GM18511 (cell line): ENCODE measurements around the gene ERVH48-1.
"Not testable (repeated sequence)": the region's sequence is repeated elsewhere in the genome, so short reads cannot be mapped to it uniquely, and the experiment has no call there.

ENCODE experiments used
- ATAC-seq: cut with Tn5 transposase; IDR thresholded peaks from one replicate; pipeline ENCODE4 v1.9.1; 2021; ENCODE audit warnings: mild to moderate bottlenecking, moderate library complexity; ENCODE audit not compliant: unreplicated experiment

The ERVH48-1 gene

GRCh38 chr21:42908484-42908883 is 16.9 kb downstream of the ERVH48-1 start:
- not testable (repeated sequence) for ATAC-seq

DNA sequence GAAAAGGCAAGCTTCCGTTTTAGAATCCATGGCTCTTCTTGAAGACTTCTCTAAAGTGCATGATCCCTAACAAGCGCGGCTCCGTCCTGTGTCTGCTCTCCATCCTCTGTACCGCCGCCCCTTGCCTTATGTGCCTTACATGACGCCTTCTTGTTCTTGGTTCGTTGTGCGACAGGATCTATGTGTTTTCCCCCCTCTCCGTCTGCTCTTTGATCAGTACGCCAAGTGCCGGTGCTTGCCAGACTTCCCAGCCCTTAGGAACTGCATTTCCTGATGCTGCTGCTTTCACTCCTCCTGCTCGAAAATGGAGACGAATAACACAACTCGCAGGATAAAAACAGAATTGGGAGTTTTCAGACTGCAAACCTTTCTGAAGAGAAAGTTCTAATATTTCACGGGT is 19.2 kb downstream of the ERVH48-1 start:
- ATAC-seq, result no peak

- ATAC-seq, result no peak
Observed at GRCh38 chr21:42905195-42905594, 20.2 kb downstream of the ERVH48-1 start.

DNA sequence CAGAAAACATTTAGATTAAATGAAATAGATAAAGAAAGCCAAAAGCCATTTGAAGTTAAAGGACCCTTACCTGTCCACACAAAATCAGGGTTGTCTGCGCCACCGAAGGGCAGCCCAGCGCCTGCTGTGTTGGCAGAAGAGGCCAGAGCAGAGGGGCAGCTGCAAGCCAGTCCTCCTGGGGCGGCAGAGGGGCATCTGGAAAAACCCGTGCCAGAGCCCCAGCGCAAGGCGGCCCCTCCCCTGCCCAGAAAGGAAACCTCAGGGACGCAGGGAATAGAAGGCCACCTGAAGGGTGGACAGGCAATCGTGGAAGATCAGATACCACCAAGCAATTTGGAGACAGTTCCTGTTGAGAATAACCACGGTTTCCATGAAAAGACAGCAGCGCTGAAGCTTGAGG is 21.6 kb downstream of the ERVH48-1 start:
- ATAC-seq, result no peak

DNA sequence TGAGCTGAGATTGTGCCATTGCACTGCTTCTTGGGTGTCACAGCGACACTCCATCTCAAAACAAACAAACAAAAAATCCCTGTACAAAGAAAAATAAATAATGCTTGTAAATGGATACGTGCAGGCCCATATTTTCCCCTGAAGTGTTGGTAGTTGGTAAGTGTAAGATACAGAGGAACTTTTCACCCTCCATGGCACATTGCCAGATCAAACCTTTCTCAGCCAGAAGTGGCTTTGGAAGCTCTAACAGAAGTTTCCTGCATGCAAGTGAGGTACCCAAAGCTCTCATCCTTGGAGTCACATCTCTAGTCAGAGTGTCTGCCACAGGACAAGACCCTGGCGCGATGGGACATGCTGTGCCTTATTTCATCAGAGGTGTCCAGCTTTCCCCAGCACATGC is 25.0 kb downstream of the ERVH48-1 start:
- ATAC-seq, result no peak

GRCh38 chr21:42892931-42893755 is 32.3 kb downstream of the ERVH48-1 start, which contains the start of gene NDUFV3:
Gene NDUFV3 (plus strand): TSS chr21:42893309. CDS start chr21:42893334, 25 bp downstream.
- ATAC-seq, result peak; percentile 92

DNA sequence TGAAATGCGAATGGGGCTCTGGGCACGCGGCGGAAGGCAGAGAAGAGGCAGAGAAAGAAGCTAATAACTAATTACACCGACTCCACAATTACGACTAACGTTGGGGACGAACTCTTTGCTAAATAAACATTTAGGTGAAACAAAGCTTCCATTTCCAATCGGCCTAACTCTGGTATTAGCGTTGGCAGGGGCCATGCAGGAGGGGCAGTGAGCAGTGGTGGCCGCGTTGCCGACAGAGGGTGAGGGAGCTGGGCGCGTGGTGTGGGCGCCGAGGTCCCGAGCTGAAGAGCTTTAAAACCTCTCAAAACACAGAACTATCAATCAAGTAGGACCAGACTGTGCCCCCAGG is 32.9 kb downstream of the ERVH48-1 start:
- ATAC-seq, result no peak

DNA sequence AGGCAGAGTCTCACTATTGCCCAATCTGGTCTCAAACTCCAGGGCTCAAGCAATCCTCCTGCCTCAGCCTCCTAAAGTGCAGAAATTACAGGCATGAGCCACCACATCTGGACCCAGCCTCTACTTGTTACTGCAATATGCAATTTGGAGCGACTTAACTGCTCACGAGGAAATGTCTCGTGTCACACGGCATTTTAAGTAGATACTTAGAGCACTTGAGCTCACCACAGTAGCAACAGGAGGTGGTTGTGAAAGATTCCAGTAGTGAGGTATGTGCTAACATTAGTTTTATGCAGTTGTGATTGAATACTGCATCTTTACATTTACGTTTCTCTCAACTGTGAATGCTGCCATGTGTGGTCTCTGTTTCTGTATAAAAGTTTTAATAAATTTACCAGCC is 38.1 kb downstream of the ERVH48-1 start:
- no peak for ATAC-seq

DNA sequence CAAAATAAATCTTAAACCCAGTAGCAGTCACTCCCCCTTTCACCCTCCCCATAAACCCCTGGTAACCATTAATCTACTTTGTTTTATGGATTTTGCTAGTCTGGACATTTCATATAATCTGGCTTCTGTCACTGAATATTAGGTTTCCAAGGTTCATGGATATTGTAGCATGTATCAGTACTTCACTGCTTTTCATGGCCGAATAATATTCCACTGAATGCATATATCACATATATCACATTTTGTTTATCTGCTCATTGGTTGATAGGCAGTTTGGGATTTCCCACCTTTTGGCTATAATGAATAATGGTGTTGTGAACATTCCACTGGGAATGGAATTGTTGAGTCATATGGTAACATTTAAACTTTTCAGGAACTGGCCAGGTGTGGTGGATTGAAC is 41.5 kb downstream of the ERVH48-1 start:
- ATAC-seq, result no peak

GRCh38 chr21:42880352-42880751 is 45.1 kb downstream of the ERVH48-1 start:
- ATAC-seq, result no peak

- peak; percentile 88 for ATAC-seq
Observed at GRCh38 chr21:42878993-42879787, 46.2 kb downstream of the ERVH48-1 start, which contains the start of gene WDR4. Gene WDR4 (minus strand): TSS chr21:42879539. CDS start chr21:42879495, 44 bp downstream.

DNA sequence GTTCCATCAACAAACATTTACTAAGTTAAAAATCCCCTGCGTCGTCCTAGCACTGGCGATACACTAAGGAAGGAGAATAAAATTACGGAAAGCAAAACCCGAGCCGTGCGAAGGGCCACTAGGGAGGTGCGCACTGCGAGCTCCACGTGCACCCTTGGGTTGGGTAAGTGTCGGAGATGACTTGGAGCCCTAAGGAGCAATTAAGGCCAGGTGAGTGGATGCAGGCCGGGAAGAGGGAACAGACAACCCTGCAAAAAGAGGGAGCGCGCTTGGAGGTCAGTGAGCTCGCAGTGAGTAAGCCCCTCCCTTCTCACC is 46.8 kb downstream of the ERVH48-1 start:
- ATAC-seq, result peak; percentile 26

- not testable (repeated sequence) for ATAC-seq
Observed at GRCh38 chr21:42875811-42876210, 49.6 kb downstream of the ERVH48-1 start.

- no peak for ATAC-seq
Observed at GRCh38 chr21:42873096-42873495, 52.3 kb downstream of the ERVH48-1 start.

- no peak for ATAC-seq
Observed at GRCh38 chr21:42868196-42868595, 57.2 kb downstream of the ERVH48-1 start.
